Activated CD8-positive, alpha-beta T cell treated with anti-CD3 and anti-CD28 coated beads for 36 hours (primary cell): ENCODE data around the gene SLC35D3. TPM values are rescaled to one million over a fixed set of nuclear protein-coding genes. Genes with fewer than 3 reads are reported as not detected.

Source experiments
- ATAC-seq: fragments of 200-7000 bp; cut with Tn5 transposase; one replicate; pipeline ENCODE4 v1.10.0; 2021; ENCODE audit warnings: mild to moderate bottlenecking, moderate library complexity
- CTCF ChIA-PET: fragments of 350-600 bp; sonication (Branson Sonifier 250); formaldehyde crosslinking; loops from one replicate; lab custom pipeline; 2021; ENCODE audit warnings: antibody characterized with exemption; lab: Charles Lee
- POLR2A ChIA-PET: fragments of 350-600 bp; sonication (Branson Sonifier 250); formaldehyde crosslinking; loops from one replicate; lab custom pipeline; 2021; ENCODE audit warnings: antibody characterized with exemption; lab: Charles Lee
- DNase-seq: peaks from one replicate; pipeline ENCODE4 v3.0.0-alpha.2; 2020
- H3K27ac Mint-ChIP-seq: one replicate; pipeline ENCODE4 v1.8.0; 2021; ENCODE audit warnings: mild to moderate bottlenecking, mixed read lengths
- H3K27me3 Mint-ChIP-seq: one replicate; pipeline ENCODE4 v1.8.0; 2021; ENCODE audit warnings: mixed read lengths
- H3K36me3 Mint-ChIP-seq: one replicate; pipeline ENCODE4 v1.8.0; 2021; ENCODE audit warnings: low read depth, mixed read lengths
- H3K4me1 Mint-ChIP-seq: one replicate; pipeline ENCODE4 v1.8.0; 2021; ENCODE audit warnings: low read depth, mixed read lengths
- H3K4me3 Mint-ChIP-seq: one replicate; pipeline ENCODE4 v1.8.0; 2021; ENCODE audit warnings: mild to moderate bottlenecking, moderate library complexity, mixed read lengths
- H3K9me3 Mint-ChIP-seq: one replicate; pipeline ENCODE4 v1.8.0; 2021; ENCODE audit warnings: mixed read lengths
- intact Hi-C: fragments of 100-400 bp; cut with micrococcal nuclease; formaldehyde crosslinking; loops from one replicate; pipeline ENCODE4 v1.10.0; 2022
- total RNA-seq, 2 experiments: library from RNA; stranded (reverse); gene quantifications; one replicate each; pipeline ENCODE4 v1.2.3, GENCODE V29; 2021
- TF ChIP-seq, protein P1 (sequence below): fragments of 200-600 bp; IDR thresholded peaks from one replicate; pipeline ENCODE4 v1.8.0; 2022; ENCODE audit warnings: antibody characterized with exemption, mild to moderate bottlenecking

Gene SLC35D3
- total RNA-seq, 2 experiments from 2014 or later, result not detected

GRCh38 chr6:136960781-136961180 is 38.7 kb downstream of the SLC35D3 start:
- Mint-ChIP-seq H3K36me3 (no peaks in the 10 kb centered on the region), H3K27ac (no peak overlapping the region), H3K27me3 (peaks cover 8% of the 10 kb centered on the region), H3K4me3 (no peak overlapping the region), H3K9me3 (no peaks in the 10 kb centered on the region), H3K4me1 (peaks cover 7% of the 10 kb centered on the region)
- ATAC-seq, result no peak
- ChIA-PET CTCF (no interaction called here), POLR2A (interaction anchor here (0.6 kb wide), 1 partner anchor 57 kb away, joined by 3 read pairs; no protein-coding TSS in a partner anchor)
- intact Hi-C loops, result no loop called here
- TF ChIP-seq, protein P1, sequence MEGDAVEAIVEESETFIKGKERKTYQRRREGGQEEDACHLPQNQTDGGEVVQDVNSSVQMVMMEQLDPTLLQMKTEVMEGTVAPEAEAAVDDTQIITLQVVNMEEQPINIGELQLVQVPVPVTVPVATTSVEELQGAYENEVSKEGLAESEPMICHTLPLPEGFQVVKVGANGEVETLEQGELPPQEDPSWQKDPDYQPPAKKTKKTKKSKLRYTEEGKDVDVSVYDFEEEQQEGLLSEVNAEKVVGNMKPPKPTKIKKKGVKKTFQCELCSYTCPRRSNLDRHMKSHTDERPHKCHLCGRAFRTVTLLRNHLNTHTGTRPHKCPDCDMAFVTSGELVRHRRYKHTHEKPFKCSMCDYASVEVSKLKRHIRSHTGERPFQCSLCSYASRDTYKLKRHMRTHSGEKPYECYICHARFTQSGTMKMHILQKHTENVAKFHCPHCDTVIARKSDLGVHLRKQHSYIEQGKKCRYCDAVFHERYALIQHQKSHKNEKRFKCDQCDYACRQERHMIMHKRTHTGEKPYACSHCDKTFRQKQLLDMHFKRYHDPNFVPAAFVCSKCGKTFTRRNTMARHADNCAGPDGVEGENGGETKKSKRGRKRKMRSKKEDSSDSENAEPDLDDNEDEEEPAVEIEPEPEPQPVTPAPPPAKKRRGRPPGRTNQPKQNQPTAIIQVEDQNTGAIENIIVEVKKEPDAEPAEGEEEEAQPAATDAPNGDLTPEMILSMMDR, result no peak
- no peak for DNase-seq

- intact Hi-C loops, result no loop called here
- Mint-ChIP-seq H3K4me3 (no peak overlapping the region), H3K27me3 (peaks cover 8% of the 10 kb centered on the region), H3K36me3 (no peaks in the 10 kb centered on the region), H3K9me3 (no peaks in the 10 kb centered on the region), H3K27ac (no peak overlapping the region), H3K4me1 (peaks cover 4% of the 10 kb centered on the region)
- TF ChIP-seq, protein P1, result no peak
- DNase-seq, result no peak
- no peak for ATAC-seq
- ChIA-PET CTCF (no interaction called here), POLR2A (no interaction called here)
Observed at GRCh38 chr6:136961848-136962247, 39.7 kb downstream of the SLC35D3 start.

DNA sequence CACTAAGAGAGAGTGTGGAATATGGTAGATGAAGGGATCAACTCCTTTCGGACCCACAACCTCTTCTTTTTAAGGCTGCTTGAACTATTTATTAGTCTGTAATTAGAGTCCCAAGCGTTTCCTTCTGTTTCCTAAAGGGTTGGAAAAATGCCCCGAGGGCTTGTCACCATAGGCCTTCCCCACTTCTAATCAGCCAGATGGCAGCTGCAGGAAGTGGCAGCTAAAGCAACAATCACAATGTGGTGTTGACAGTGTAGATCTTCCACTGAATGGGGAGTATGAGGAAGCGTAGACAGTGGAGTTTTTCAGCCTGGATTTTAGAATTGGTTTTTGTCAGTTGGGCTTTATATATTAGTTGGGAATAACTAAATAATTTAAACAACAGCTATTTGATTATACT is 40.6 kb downstream of the SLC35D3 start:
- Mint-ChIP-seq H3K36me3 (no peaks in the 10 kb centered on the region), H3K9me3 (no peaks in the 10 kb centered on the region)
- CTCF ChIA-PET, result no interaction called here

GRCh38 chr6:136963259-136963658 is 41.2 kb downstream of the SLC35D3 start:
- H3K27ac Mint-ChIP-seq, result no peak overlapping the region
- ChIA-PET POLR2A (no interaction called here), CTCF (no interaction called here)
- no peaks in the 10 kb centered on the region for H3K9me3 Mint-ChIP-seq
- TF ChIP-seq, protein P1, result no peak
- no peak for DNase-seq
- intact Hi-C loops, result no loop called here
- H3K4me3 Mint-ChIP-seq, result no peak overlapping the region
- no peaks in the 10 kb centered on the region for H3K36me3 Mint-ChIP-seq
- H3K27me3 Mint-ChIP-seq, result peaks cover 15% of the 10 kb centered on the region
- H3K4me1 Mint-ChIP-seq, result peaks cover 3% of the 10 kb centered on the region
- no peak for ATAC-seq

More for the DNA sequence above, 40.6 kb downstream of the SLC35D3 start:
- H3K27ac Mint-ChIP-seq, result no peak overlapping the region
- peaks cover under 1% of the 10 kb centered on the region for H3K4me1 Mint-ChIP-seq
- ATAC-seq (no peak), DNase-seq (no peak)
- H3K27me3 Mint-ChIP-seq, result peaks cover 11% of the 10 kb centered on the region
- intact Hi-C loops, result no loop called here
- H3K4me3 Mint-ChIP-seq, result no peak overlapping the region
- TF ChIP-seq, protein P1, result no peak
- POLR2A ChIA-PET, result no interaction called here

- ChIA-PET POLR2A (no interaction called here), CTCF (no interaction called here)
- DNase-seq (no peak), ATAC-seq (no peak)
- Mint-ChIP-seq H3K27ac (no peak overlapping the region), H3K9me3 (no peaks in the 10 kb centered on the region), H3K4me3 (no peak overlapping the region), H3K36me3 (no peaks in the 10 kb centered on the region), H3K4me1 (peaks cover 3% of the 10 kb centered on the region), H3K27me3 (peaks cover 19% of the 10 kb centered on the region)
- intact Hi-C loops, result no loop called here
- TF ChIP-seq, protein P1, result no peak
Observed at GRCh38 chr6:136964398-136964797, 42.3 kb downstream of the SLC35D3 start.
